Measurements from ENCODE around the gene KCNG2.

KCNG2 gene

GRCh38 chr18:79785831-79786230, 11.9 kb upstream of the KCNG2 start:
- DNase-seq = no peak

GRCh38 chr18:79786304-79786703, 11.4 kb upstream of the KCNG2 start:
- no peak for DNase-seq

- no peak for DNase-seq
These were observed 10.8 kb upstream of the KCNG2 start for GRCh38 chr18:79786786-79787526.

- DNase-seq = no peak
These were observed 10.2 kb upstream of the KCNG2 start for GRCh38 chr18:79787527-79787864.

GRCh38 chr18:79787865-79788733, 9.6 kb upstream of the KCNG2 start:
- no peak for DNase-seq

GRCh38 chr18:79788734-79789085, 9.0 kb upstream of the KCNG2 start:
- no peak for DNase-seq

GRCh38 chr18:79789091-79789891, 8.4 kb upstream of the KCNG2 start:
- DNase-seq = no peak

GRCh38 chr18:79789901-79790890, 7.5 kb upstream of the KCNG2 start:
- no peak for DNase-seq

GRCh38 chr18:79790996-79791972, 6.5 kb upstream of the KCNG2 start:
- no peak for DNase-seq

- no peak for DNase-seq
These were observed 5.4 kb upstream of the KCNG2 start for GRCh38 chr18:79792096-79792987.

GRCh38 chr18:79792988-79793355, 4.8 kb upstream of the KCNG2 start:
- DNase-seq = no peak

GRCh38 chr18:79794846-79795245, 2.9 kb upstream of the KCNG2 start:
- DNase-seq = no peak

GRCh38 chr18:79795446-79795845, 2.3 kb upstream of the KCNG2 start:
- DNase-seq = no peak

- DNase-seq = no peak
These were observed 1.7 kb upstream of the KCNG2 start for GRCh38 chr18:79796016-79796415.

GRCh38 chr18:79796531-79797405, 970 bp upstream of the KCNG2 start:
- DNase-seq = no peak

GRCh38 chr18:79798346-79798998, 734 bp downstream of the KCNG2 start:
- DNase-seq = no peak

- no peak for DNase-seq
These were observed 1.2 kb downstream of the KCNG2 start for GRCh38 chr18:79798999-79799370.

GRCh38 chr18:79799619-79800370, 2.1 kb downstream of the KCNG2 start:
- no peak for DNase-seq

Measured in activated CD4-positive, alpha-beta T cell treated with anti-CD3 and anti-CD28 coated beads for 48 hours (primary cell).